Suprapubic skin (tissue), 3 donors: ENCODE measurements around the gene CNRIP1.

Experiments used
- CTCF ChIP-seq, 2 donors: fragments of 200-600 bp in 1 of 2; fragments of 450-650 bp in 1 of 2; sonication (generic) in 1 of 2; IDR thresholded peaks; one replicate each; pipeline ENCODE4 v1.5.1; 2016 to 2019; ENCODE audit warnings: antibody characterized with exemption in 2 of 2, mild to moderate bottlenecking in 1 of 2, moderate library complexity in 1 of 2
- POLR2AphosphoS5 ChIP-seq, 3 donors: sonication (generic); formaldehyde crosslinking; IDR thresholded peaks; one replicate each; pipeline ENCODE4 v1.6.1; 2017; ENCODE audit warnings: antibody characterized with exemption in 3 of 3

GRCh38 chr2:68245672-68246071, 74.1 kb downstream of the CNRIP1 start:
- TF ChIP-seq CTCF (IDR thresholded peaks at IDR 0.05), result no peak
- TF ChIP-seq POLR2AphosphoS5 (IDR thresholded peaks at IDR 0.05), result no peak
